GM12874 (cell line): ENCODE data around the gene IGFALS.

Source experiments
- CTCF ChIP-seq: IDR thresholded peaks from 2 replicates; pipeline ENCODE4 v1.5.1; 2011; ENCODE audit warnings: low read depth, mild to moderate bottlenecking, control low read depth, low read length, moderate library complexity; ENCODE audit not compliant: insufficient read depth

IGFALS gene

DNA sequence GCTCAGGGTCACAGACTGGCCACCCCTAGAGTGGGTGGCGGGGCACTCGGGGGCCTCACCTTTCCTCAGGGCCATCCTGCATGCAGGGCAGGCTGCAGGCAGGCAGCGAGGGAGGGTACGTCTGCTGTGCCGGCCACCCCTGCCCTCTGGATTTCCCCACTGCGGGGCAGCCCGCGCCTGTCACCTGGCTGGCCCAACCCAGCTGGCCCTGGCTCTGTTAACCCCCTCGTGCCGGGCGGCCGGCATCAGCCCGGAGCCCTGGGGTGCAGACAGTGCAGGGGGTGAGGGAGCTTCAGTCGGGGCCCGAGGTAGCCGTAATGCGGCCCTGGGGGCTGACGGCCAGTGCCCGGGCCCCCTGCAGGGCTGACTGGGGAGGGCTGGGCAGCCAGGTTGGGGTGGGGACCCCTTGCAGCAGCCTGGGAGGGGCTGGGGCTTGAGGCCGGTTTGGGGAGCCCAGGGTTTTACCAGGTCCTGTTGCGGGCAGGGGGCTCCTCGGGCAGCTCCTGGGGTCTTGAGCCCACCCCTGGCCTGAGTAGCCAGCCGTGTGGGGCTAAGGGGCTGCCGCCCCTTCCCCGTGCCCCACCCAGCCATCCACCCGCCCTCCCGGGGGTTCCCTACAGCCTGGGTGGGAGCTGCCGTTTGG, at the start of gene IGFALS:
Gene IGFALS (minus strand): TSS at position 128 of the 643 bp plus-strand sequence. CDS start 53 bp downstream, at position 75.
- TF ChIP-seq CTCF, result no peak

GRCh38 chr16:1839554-1839953, 46.0 kb upstream of the IGFALS start:
- TF ChIP-seq CTCF, result no peak

- TF ChIP-seq CTCF, result no peak
Measured at GRCh38 chr16:1834096-1834495, 40.6 kb upstream of the IGFALS start.

DNA sequence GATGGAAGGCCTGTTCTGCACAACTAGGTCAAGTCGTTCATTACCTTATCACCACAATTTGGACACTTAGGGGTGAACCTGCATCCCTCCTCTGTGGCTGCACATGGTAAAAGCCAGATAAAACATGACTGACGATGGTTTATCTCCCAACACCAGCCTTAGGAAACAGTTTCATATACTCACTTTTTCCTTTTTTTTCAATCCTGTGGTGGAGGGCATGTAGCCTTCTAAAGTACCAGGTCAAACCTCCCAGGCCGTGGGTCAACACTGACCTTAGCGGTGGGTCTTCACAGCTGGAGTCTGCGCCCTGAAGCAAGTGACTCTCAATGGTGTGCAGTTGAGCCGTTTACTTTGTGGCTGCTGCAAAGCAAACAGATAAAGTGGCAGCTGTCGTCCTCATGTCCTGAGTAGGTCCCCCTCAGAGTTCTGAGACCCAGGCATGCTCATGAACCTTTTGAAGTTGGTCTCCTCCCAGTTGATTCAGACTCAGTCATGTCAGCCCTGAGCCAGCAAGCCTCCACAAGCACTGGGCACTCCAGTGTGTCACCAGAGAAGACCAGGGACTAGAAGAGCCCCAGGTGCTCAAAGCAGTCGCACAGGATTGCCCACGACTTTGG, 39.4 kb upstream of the IGFALS start:
- TF ChIP-seq CTCF, result no peak

DNA sequence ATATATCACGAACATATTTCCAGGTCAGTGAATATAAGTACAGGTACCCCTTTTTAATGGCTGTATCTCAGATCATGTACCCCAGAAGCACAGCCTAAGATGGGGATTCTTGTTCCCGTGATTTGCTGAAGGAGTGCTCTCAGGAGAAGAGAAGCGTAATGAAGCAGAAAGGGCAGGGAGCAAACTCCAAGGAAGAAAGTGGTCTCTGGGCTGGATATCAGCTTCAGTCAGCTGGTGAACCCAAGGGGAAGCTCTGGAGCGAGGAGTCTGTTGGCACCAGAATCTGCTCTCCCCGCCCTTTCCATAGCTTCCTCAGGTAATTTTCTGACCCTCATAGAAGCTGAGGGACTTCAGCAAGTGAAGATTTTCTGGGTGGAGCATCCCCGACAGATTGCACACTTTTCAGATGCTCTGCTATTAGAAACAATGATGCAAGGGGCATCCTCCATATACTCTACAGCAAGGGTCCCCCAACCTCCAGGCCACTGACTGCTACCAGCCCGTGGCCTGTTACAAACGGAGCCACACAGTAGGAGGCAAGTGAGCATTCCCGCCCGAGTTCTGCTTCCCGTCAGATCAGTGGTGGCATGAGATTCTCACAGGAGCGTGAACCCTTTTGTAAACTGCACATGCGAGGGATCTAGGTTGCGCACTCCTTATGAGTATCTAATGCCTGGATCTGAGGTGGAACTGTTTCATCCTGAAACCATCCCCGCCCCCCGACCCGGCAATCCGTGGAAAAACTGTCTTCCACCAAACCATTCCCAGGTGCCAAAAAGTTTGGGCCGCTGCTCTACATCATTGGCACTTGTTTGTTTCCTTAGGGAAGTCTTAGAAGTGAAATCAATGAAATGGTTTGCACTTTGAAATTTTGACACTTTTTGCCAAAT, 37.9 kb upstream of the IGFALS start:
- TF ChIP-seq CTCF, result no peak

DNA sequence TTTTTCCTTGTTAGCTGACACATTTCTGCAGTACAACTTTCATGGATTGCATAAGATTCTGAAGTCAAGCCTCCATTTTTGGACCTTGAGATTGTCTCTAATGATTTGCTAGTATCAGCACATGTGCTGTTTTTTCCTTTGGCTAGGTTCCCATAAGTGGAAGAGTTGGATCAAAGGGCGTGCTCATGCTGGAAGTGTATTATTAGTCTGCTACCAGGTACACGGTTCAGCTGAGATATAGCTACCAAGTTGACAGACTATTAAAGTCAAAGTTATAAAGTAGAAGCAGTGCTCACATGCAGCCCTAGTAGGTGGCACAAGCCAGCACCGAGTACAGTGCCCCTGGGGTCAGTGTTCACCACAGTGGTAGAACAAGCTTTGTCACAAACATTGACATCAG, 36.7 kb upstream of the IGFALS start:
- no peak for TF ChIP-seq CTCF
